ENCODE results near the gene HDHD5.

Gene HDHD5

DNA sequence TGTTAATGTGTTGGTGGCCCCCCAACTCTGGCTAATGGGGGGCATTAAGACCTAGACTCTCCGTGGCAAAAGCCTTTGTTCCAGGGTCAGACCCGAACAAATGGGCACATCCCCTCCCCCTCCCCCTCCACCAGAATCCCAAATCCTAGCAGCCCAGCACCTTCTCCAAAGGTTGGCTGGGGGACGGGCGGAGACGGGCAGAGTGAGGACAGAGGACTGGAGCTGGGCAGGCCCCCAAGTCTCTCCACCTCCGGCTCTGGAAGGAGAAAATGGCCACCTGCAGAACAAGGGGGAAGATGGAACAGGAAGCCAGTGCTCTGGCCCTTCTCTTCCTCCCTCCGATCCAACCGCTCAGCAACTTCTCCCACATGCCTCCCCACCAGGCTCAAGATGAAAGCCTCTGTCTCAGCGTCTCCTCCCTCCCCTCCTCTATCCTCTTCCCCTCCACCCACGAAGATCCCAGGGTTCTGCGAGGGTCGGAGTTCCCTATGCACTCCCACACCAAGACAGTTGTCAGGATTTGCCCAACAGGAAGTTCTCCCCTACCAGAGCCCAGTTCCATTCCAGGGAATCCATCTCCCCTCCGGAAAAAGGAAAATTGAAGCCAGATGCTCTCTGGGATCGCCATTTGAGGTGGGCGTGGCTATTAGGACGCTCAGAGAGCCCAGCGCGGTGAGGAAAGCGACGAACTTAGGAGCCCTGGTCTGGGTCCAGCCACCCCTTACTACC lies 40.1 kb upstream of the HDHD5 start:
- peak overlapping the region; percentile 68 for H2BK120ac ChIP-seq (ENCODE audit: low read depth, low read length)
- H2BK12ac ChIP-seq (ENCODE audit: low read length), result no peak overlapping the region
- peak overlapping the region; percentile 4 for H3K23ac ChIP-seq (ENCODE audit: low read depth, low read length, poor library complexity)
- peak overlapping the region; percentile 93 for H3K18ac ChIP-seq (ENCODE audit: low read length)
- H2BK15ac ChIP-seq (ENCODE audit: low read length), result no peak overlapping the region
- peak overlapping the region; percentile 79 for H2AFZ ChIP-seq (ENCODE audit: low read length)
- peaks cover 1% of the 10 kb centered on the region for H3K79me1 ChIP-seq (ENCODE audit: low read depth, low read length)
- H3K36me3 ChIP-seq (replicated peaks in 1 of 2; ENCODE audit: control insufficient read depth in 2 of 2, insufficient read depth in 2 of 2, low read length in 2 of 2), result no peaks in the 10 kb centered on the region
- H4K91ac ChIP-seq (ENCODE audit: low read depth, low read length, poor library complexity), result peak overlapping the region; percentile 18
- H3K9ac ChIP-seq (ENCODE audit: low read depth, low read length, poor library complexity), result peak overlapping the region; percentile 71
- H3K4me2 ChIP-seq (ENCODE audit: insufficient read depth, low read length, poor library complexity, severe bottlenecking), result peak overlapping the region; percentile 68
- WGBS, 2 donors (ENCODE audit: extremely low coverage in 2 of 2, insufficient read length in 2 of 2, insufficient replicate concordance in 1 of 2), result no CpG with 5 or more reads among the region's 20 CpGs
- peak overlapping the region; percentile 89 for H2BK5ac ChIP-seq (ENCODE audit: low read length)
- no peak overlapping the region for H4K8ac ChIP-seq (ENCODE audit: low read depth, low read length)
- H3K9me3 ChIP-seq (replicated peaks in 1 of 2; ENCODE audit: control insufficient read depth in 2 of 2, insufficient read depth in 1 of 2, low read depth in 1 of 2, low read length in 2 of 2), result no peaks in the 10 kb centered on the region
- H3K4me3 ChIP-seq (ENCODE audit: low read length in 2 of 2), result peak overlapping the region; percentile 42 to 71
- peak; percentile 64 for DNase-seq (ENCODE audit: low spot score)
- no peak overlapping the region for H3K14ac ChIP-seq (ENCODE audit: low read length)
- H3K4me1 ChIP-seq (ENCODE audit: control insufficient read depth in 2 of 2, insufficient read depth in 1 of 2, low read depth in 1 of 2, low read length in 2 of 2), result peaks cover 13 to 17% of the 10 kb centered on the region in 2 donors
- H3K27ac ChIP-seq (replicated peaks; ENCODE audit: low read length), result peak overlapping the region; percentile 99
- no peak overlapping the region for H2AK5ac ChIP-seq (ENCODE audit: low read depth, low read length)
- H3K4ac ChIP-seq (ENCODE audit: low read length), result no peak overlapping the region
- no peaks in the 10 kb centered on the region for H3K27me3 ChIP-seq (ENCODE audit: control insufficient read depth in 3 of 3, insufficient read depth in 3 of 3, low read depth in 1 of 3, low read length in 3 of 3)

- Histone ChIP-seq H2BK15ac (ENCODE audit: low read length) (peak overlapping the region; percentile 91), H3K9ac (ENCODE audit: low read depth, low read length, poor library complexity) (peak overlapping the region; percentile 71), H3K36me3 (replicated peaks in 1 of 2; ENCODE audit: control insufficient read depth in 2 of 2, insufficient read depth in 2 of 2, low read length in 2 of 2) (no peaks in the 10 kb centered on the region), H3K9me3 (replicated peaks in 1 of 2; ENCODE audit: control insufficient read depth in 2 of 2, insufficient read depth in 1 of 2, low read depth in 1 of 2, low read length in 2 of 2) (no peaks in the 10 kb centered on the region), H2BK120ac (ENCODE audit: low read depth, low read length) (peak overlapping the region; percentile 68), H3K79me1 (ENCODE audit: low read depth, low read length) (peaks cover 2% of the 10 kb centered on the region), H3K4me2 (ENCODE audit: insufficient read depth, low read length, poor library complexity, severe bottlenecking) (peak overlapping the region; percentile 77), H3K18ac (ENCODE audit: low read length) (peak overlapping the region; percentile 93), H4K8ac (ENCODE audit: low read depth, low read length) (no peak overlapping the region), H2AFZ (ENCODE audit: low read length) (peak overlapping the region; percentile 79), H4K91ac (ENCODE audit: low read depth, low read length, poor library complexity) (peak overlapping the region; percentile 11), H3K4me3 (ENCODE audit: low read length in 2 of 2) (peak overlapping the region; percentile 42 to 71), H3K4ac (ENCODE audit: low read length) (no peak overlapping the region), H2BK12ac (ENCODE audit: low read length) (peak overlapping the region; percentile 82), H3K4me1 (ENCODE audit: control insufficient read depth in 2 of 2, insufficient read depth in 1 of 2, low read depth in 1 of 2, low read length in 2 of 2) (peaks cover 17 to 21% of the 10 kb centered on the region in 2 donors), H3K27me3 (ENCODE audit: control insufficient read depth in 3 of 3, insufficient read depth in 3 of 3, low read depth in 1 of 3, low read length in 3 of 3) (no peaks in the 10 kb centered on the region), H2AK5ac (ENCODE audit: low read depth, low read length) (no peak overlapping the region), H2BK5ac (ENCODE audit: low read length) (peak overlapping the region; percentile 89), H3K27ac (replicated peaks; ENCODE audit: low read length) (peak overlapping the region; percentile 99), H3K23ac (ENCODE audit: low read depth, low read length, poor library complexity) (peak overlapping the region; percentile 4), H3K14ac (ENCODE audit: low read length) (no peak overlapping the region)
- WGBS, 2 donors (ENCODE audit: extremely low coverage in 2 of 2, insufficient read length in 2 of 2, insufficient replicate concordance in 1 of 2), result no CpG with 5 or more reads among the region's 29 CpGs
- DNase-seq (ENCODE audit: low spot score), result peak; percentile 90
Measured at GRCh38 chr22:17198170-17199002, 39.3 kb upstream of the HDHD5 start.

DNA sequence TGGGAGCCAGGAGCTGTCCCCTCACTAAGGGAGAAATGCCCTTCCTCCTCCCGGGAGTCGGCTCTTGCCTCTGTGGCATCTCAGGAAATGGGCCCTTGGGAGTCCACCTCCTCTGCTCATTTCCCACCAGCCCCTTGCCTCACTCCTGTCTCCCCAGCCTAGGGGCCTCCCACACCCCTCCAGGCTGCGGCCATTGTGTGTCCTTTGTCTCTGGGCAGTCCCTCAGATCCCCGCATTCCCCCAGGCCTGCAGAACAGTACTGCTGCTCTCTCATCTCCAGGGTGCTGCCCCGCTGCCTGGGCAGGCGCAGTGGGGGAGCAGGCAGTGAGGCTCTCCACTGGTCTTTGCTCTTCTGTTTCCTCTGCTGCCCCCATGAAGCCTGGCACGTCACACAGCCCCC lies 35.1 kb upstream of the HDHD5 start:
- Histone ChIP-seq H3K4me1 (ENCODE audit: control insufficient read depth in 2 of 2, insufficient read depth in 1 of 2, low read depth in 1 of 2, low read length in 2 of 2) (peaks cover 13 to 14% of the 10 kb centered on the region in 2 donors), H2BK15ac (ENCODE audit: low read length) (peak overlapping the region; percentile 100), H2AK5ac (ENCODE audit: low read depth, low read length) (peak overlapping the region; percentile 92), H2BK5ac (ENCODE audit: low read length) (peak overlapping the region; percentile 96), H4K8ac (ENCODE audit: low read depth, low read length) (peak overlapping the region; percentile 72), H2BK120ac (ENCODE audit: low read depth, low read length) (no peak overlapping the region), H3K36me3 (replicated peaks in 1 of 2; ENCODE audit: control insufficient read depth in 2 of 2, insufficient read depth in 2 of 2, low read length in 2 of 2) (peaks cover 0 to 5% of the 10 kb centered on the region in 2 donors), H3K4me3 (ENCODE audit: low read length in 2 of 2) (no peak overlapping the region), H2AFZ (ENCODE audit: low read length) (peak overlapping the region; percentile 85), H3K18ac (ENCODE audit: low read length) (peak overlapping the region; percentile 97), H3K27ac (replicated peaks; ENCODE audit: low read length) (peak overlapping the region; percentile 31), H3K4ac (ENCODE audit: low read length) (peak overlapping the region; percentile 98), H4K91ac (ENCODE audit: low read depth, low read length, poor library complexity) (no peak overlapping the region), H3K14ac (ENCODE audit: low read length) (peak overlapping the region; percentile 64), H3K27me3 (ENCODE audit: control insufficient read depth in 3 of 3, insufficient read depth in 3 of 3, low read depth in 1 of 3, low read length in 3 of 3) (no peaks in the 10 kb centered on the region), H3K79me1 (ENCODE audit: low read depth, low read length) (peaks cover 5% of the 10 kb centered on the region), H3K9me3 (replicated peaks in 1 of 2; ENCODE audit: control insufficient read depth in 2 of 2, insufficient read depth in 1 of 2, low read depth in 1 of 2, low read length in 2 of 2) (no peaks in the 10 kb centered on the region), H2BK12ac (ENCODE audit: low read length) (peak overlapping the region; percentile 99), H3K4me2 (ENCODE audit: insufficient read depth, low read length, poor library complexity, severe bottlenecking) (peak overlapping the region; percentile 4), H3K9ac (ENCODE audit: low read depth, low read length, poor library complexity) (peak overlapping the region; percentile 38), H3K23ac (ENCODE audit: low read depth, low read length, poor library complexity) (peak overlapping the region; percentile 57)
- no CpG with 5 or more reads among the region's 7 CpGs for WGBS, 2 donors (ENCODE audit: extremely low coverage in 2 of 2, insufficient read length in 2 of 2, insufficient replicate concordance in 1 of 2)
- DNase-seq (ENCODE audit: low spot score), result no peak

- H3K4me1 ChIP-seq (ENCODE audit: control insufficient read depth in 2 of 2, insufficient read depth in 1 of 2, low read depth in 1 of 2, low read length in 2 of 2), result peaks cover 7% of the 10 kb centered on the region in 2 donors
Measured at GRCh38 chr22:17192186-17192585, 33.1 kb upstream of the HDHD5 start.

More at GRCh38 chr22:17192186-17192585, 33.1 kb upstream of the HDHD5 start:
- no peak for DNase-seq (ENCODE audit: low spot score)
- peaks cover 0 to 10% of the 10 kb centered on the region in 2 donors for H3K36me3 ChIP-seq (replicated peaks in 1 of 2; ENCODE audit: control insufficient read depth in 2 of 2, insufficient read depth in 2 of 2, low read length in 2 of 2)
- H3K4me3 ChIP-seq (ENCODE audit: low read length in 2 of 2), result no peak overlapping the region
- no peak overlapping the region for H3K14ac ChIP-seq (ENCODE audit: low read length)
- no CpG with 5 or more reads among the region's 5 CpGs for WGBS, 2 donors (ENCODE audit: extremely low coverage in 2 of 2, insufficient read length in 2 of 2, insufficient replicate concordance in 1 of 2)
- H3K79me1 ChIP-seq (ENCODE audit: low read depth, low read length), result peaks cover 5% of the 10 kb centered on the region
- no peak overlapping the region for H2BK12ac ChIP-seq (ENCODE audit: low read length)
- H2BK120ac ChIP-seq (ENCODE audit: low read depth, low read length), result no peak overlapping the region
- H2BK15ac ChIP-seq (ENCODE audit: low read length), result no peak overlapping the region
- no peak overlapping the region for H3K4me2 ChIP-seq (ENCODE audit: insufficient read depth, low read length, poor library complexity, severe bottlenecking)
- H4K91ac ChIP-seq (ENCODE audit: low read depth, low read length, poor library complexity), result no peak overlapping the region
- no peaks in the 10 kb centered on the region for H3K9me3 ChIP-seq (replicated peaks in 1 of 2; ENCODE audit: control insufficient read depth in 2 of 2, insufficient read depth in 1 of 2, low read depth in 1 of 2, low read length in 2 of 2)
- H3K9ac ChIP-seq (ENCODE audit: low read depth, low read length, poor library complexity), result no peak overlapping the region
- H4K8ac ChIP-seq (ENCODE audit: low read depth, low read length), result no peak overlapping the region
- H2AK5ac ChIP-seq (ENCODE audit: low read depth, low read length), result no peak overlapping the region
- H3K4ac ChIP-seq (ENCODE audit: low read length), result no peak overlapping the region
- no peak overlapping the region for H3K27ac ChIP-seq (replicated peaks; ENCODE audit: low read length)
- no peaks in the 10 kb centered on the region for H3K27me3 ChIP-seq (ENCODE audit: control insufficient read depth in 3 of 3, insufficient read depth in 3 of 3, low read depth in 1 of 3, low read length in 3 of 3)
- H2BK5ac ChIP-seq (ENCODE audit: low read length), result no peak overlapping the region
- H2AFZ ChIP-seq (ENCODE audit: low read length), result no peak overlapping the region
- no peak overlapping the region for H3K18ac ChIP-seq (ENCODE audit: low read length)
- H3K23ac ChIP-seq (ENCODE audit: low read depth, low read length, poor library complexity), result peak overlapping the region; percentile 16

All from neuronal stem cell (in vitro differentiated cells).